SU-DHL-6 (cell line): ENCODE data around the gene LAMA3.

Source experiments
- H2AFZ ChIP-seq: fragments of 200-600 bp; sonication (generic); 2 replicates; pipeline ENCODE4 v1.6.1; 2014; ENCODE audit warnings: low read depth, mild to moderate bottlenecking, moderate library complexity, mixed read lengths, antibody characterized with exemption, low read length; ENCODE audit not compliant: severe bottlenecking
- H3F3A ChIP-seq: fragments of 200-600 bp; shearing (Covaris generic); 2 replicates; pipeline ENCODE4 v1.6.0; 2016; ENCODE audit warnings: antibody characterized with exemption, mild to moderate bottlenecking; ENCODE audit not compliant: insufficient read depth
- H3K27ac ChIP-seq: fragments of 200-600 bp; sonication (generic); 2 replicates; pipeline ENCODE4 v1.5.1; 2016; ENCODE audit warnings: low read depth, mild to moderate bottlenecking, low read length, moderate library complexity, mixed read lengths
- H3K27me3 ChIP-seq: fragments of 200-600 bp; sonication (generic), shearing (Covaris generic); 2 replicates; pipeline ENCODE4 v1.6.0; 2014; ENCODE audit warnings: mild to moderate bottlenecking, low read length
- H3K36me3 ChIP-seq: fragments of 200-600 bp; sonication (generic); 2 replicates; pipeline ENCODE4 v1.6.1; 2014; ENCODE audit warnings: mild to moderate bottlenecking, low read length, mixed read lengths
- H3K4me2 ChIP-seq: fragments of 300-600, 200-600 bp; shearing (Covaris generic), sonication (generic); 2 replicates; pipeline ENCODE4 v1.6.0; 2014; ENCODE audit warnings: low read length, low read depth, mild to moderate bottlenecking; ENCODE audit not compliant: poor library complexity, severe bottlenecking
- H3K4me3 ChIP-seq: fragments of 200-600 bp; sonication (generic); 2 replicates; pipeline ENCODE4 v1.5.1; 2014; ENCODE audit warnings: antibody characterized with exemption, low read length, mild to moderate bottlenecking, mixed read lengths; ENCODE audit not compliant: insufficient read depth, poor library complexity, severe bottlenecking
- H3K79me2 ChIP-seq: fragments of 200-600 bp; sonication (generic); 2 replicates; pipeline ENCODE4 v1.6.1; 2014; ENCODE audit warnings: mild to moderate bottlenecking, low read length, moderate library complexity; ENCODE audit not compliant: insufficient read depth
- H3K9ac ChIP-seq: fragments of 200-600 bp; sonication (generic); 2 replicates; pipeline ENCODE4 v1.7.0; 2014; ENCODE audit warnings: mild to moderate bottlenecking, low read length
- H3K9me2 ChIP-seq: fragments of 200-600 bp; sonication (generic); replicated peaks from 2 replicates; pipeline ENCODE4 v1.6.1; 2014; ENCODE audit warnings: low read length; ENCODE audit not compliant: insufficient read depth
- H3K9me3 ChIP-seq: fragments of 200-600 bp; sonication (generic); 2 replicates; pipeline ENCODE4 v1.6.1; 2014; ENCODE audit warnings: low read length, mixed read lengths; ENCODE audit not compliant: insufficient read depth
- H4K20me1 ChIP-seq: fragments of 200-600 bp; sonication (generic); 2 replicates; pipeline ENCODE4 v1.6.1; 2014; ENCODE audit warnings: low read depth, mild to moderate bottlenecking, antibody characterized with exemption, low read length, moderate library complexity, mixed read lengths
- CTCF ChIP-seq: fragments of 200-600 bp; sonication (generic); IDR thresholded peaks from one replicate; pipeline ENCODE4 v1.5.1; 2017; ENCODE audit warnings: antibody characterized with exemption, mild to moderate bottlenecking, low read length, moderate library complexity; ENCODE audit not compliant: insufficient read depth, poor library complexity, severe bottlenecking
- EZH2phosphoT487 ChIP-seq: fragments of 200-600 bp; sonication (generic), shearing (Covaris generic); conservative IDR thresholded peaks from 2 replicates; pipeline ENCODE4 v1.6.1; 2018; ENCODE audit warnings: mild to moderate bottlenecking, antibody characterized with exemption, low read length, moderate library complexity, mixed read lengths

Gene LAMA3

GRCh38 chr18:23927821-23928746 is 238.8 kb downstream of the LAMA3 start:
- TF ChIP-seq EZH2phosphoT487 (no peak), CTCF (no peak)

GRCh38 chr18:23929362-23929930 is 240.2 kb downstream of the LAMA3 start:
- Histone ChIP-seq H3K4me3 (no peak overlapping the region), H3K36me3 (no peaks in the 10 kb centered on the region), H3K79me2 (no peaks in the 10 kb centered on the region), H3K9me3 (no peaks in the 10 kb centered on the region), H3K4me2 (no peak overlapping the region), H2AFZ (no peak overlapping the region), H4K20me1 (no peaks in the 10 kb centered on the region), H3K9ac (no peak overlapping the region), H3K27ac (no peak overlapping the region), H3K27me3 (no peaks in the 10 kb centered on the region), H3F3A (no peaks in the 10 kb centered on the region), H3K9me2 (no peaks in the 10 kb centered on the region)
- TF ChIP-seq CTCF: no peak
- TF ChIP-seq EZH2phosphoT487: no peak

More at GRCh38 chr18:23927821-23928746, 238.8 kb downstream of the LAMA3 start:
- H3K9ac ChIP-seq: no peak overlapping the region
- H4K20me1 ChIP-seq: no peaks in the 10 kb centered on the region
- no peak overlapping the region for H3K4me2 ChIP-seq
- H3K36me3 ChIP-seq: no peaks in the 10 kb centered on the region
- no peak overlapping the region for H3K4me3 ChIP-seq
- H3K9me2 ChIP-seq: no peaks in the 10 kb centered on the region
- H2AFZ ChIP-seq: no peak overlapping the region
- H3F3A ChIP-seq: no peaks in the 10 kb centered on the region
- H3K27me3 ChIP-seq: no peaks in the 10 kb centered on the region
- H3K79me2 ChIP-seq: no peaks in the 10 kb centered on the region
- no peak overlapping the region for H3K27ac ChIP-seq
- no peaks in the 10 kb centered on the region for H3K9me3 ChIP-seq

- no peak overlapping the region for H3K4me3 ChIP-seq
- H3K9me3 ChIP-seq: no peaks in the 10 kb centered on the region
- no peak overlapping the region for H3K27ac ChIP-seq
- H3K9ac ChIP-seq: no peak overlapping the region
- H3K27me3 ChIP-seq: no peaks in the 10 kb centered on the region
- no peaks in the 10 kb centered on the region for H3K36me3 ChIP-seq
- H3K4me2 ChIP-seq: no peak overlapping the region
- no peaks in the 10 kb centered on the region for H3F3A ChIP-seq
- no peaks in the 10 kb centered on the region for H4K20me1 ChIP-seq
- no peaks in the 10 kb centered on the region for H3K9me2 ChIP-seq
- no peak overlapping the region for H2AFZ ChIP-seq
- no peaks in the 10 kb centered on the region for H3K79me2 ChIP-seq
- no peak for TF ChIP-seq EZH2phosphoT487
- no peak for TF ChIP-seq CTCF
These were observed 240.7 kb downstream of the LAMA3 start for GRCh38 chr18:23930002-23930401.
